ENCODE measurements around the gene SESN2.

Gene SESN2

DNA sequence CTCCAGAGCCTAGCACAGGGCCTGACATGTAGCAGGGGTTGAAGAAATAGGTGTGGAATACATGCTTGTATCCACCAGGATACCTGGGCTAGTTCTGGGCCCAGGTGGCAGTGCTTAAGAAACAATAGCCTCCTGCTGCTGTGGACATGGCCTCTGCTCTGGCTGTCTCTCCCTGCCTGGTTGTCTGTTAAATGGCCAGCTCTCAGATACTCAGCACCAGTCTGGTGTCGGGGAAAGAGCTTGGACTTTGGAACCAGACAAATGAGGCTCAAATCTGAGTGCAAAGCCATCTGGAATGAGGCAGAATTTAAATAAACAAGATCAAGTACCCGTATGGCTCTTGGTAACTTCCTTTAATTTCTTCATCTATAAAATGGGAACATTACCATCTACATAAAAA lies 31.5 kb downstream of the SESN2 start:
- DNase-seq, result no peak

DNA sequence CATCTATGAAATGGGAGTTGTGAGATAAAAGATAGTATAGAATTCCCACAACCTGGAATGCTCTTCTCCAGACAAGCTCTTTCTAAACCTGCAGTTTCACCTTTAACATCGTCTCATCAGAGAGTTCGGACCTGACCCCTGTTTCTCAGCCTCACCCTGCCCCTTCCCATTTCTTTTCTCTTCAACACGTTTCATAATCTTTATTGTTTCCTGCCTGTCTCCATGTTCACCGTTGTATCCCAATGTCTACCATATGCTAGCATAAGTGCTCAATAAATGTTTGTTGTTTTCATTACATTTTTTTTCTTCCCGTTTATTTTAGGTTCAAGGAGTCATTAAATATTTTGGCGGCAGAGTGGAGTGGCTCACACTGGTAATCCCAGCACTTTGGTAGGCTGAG lies 32.4 kb downstream of the SESN2 start:
- DNase-seq, result no peak

DNA sequence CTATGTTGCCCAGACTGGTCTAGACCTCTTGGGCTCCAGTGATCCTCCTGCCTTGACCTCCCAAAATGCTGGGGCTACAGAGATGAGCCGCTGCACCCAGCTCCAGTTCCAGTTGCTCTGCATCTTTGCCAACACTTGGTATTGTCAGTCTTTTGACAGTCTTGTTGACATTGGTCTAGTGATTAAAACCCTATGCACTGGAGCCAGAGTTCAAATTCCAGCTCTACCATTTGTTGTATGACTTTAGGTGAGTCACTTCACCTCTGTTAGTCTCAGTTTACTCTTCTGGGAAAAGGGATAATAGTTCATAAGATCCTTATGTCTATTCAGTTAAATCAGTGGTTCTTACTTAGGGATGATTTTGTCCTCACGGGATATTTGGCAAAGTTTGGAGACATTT lies 36.6 kb downstream of the SESN2 start:
- DNase-seq, result no peak

DNA sequence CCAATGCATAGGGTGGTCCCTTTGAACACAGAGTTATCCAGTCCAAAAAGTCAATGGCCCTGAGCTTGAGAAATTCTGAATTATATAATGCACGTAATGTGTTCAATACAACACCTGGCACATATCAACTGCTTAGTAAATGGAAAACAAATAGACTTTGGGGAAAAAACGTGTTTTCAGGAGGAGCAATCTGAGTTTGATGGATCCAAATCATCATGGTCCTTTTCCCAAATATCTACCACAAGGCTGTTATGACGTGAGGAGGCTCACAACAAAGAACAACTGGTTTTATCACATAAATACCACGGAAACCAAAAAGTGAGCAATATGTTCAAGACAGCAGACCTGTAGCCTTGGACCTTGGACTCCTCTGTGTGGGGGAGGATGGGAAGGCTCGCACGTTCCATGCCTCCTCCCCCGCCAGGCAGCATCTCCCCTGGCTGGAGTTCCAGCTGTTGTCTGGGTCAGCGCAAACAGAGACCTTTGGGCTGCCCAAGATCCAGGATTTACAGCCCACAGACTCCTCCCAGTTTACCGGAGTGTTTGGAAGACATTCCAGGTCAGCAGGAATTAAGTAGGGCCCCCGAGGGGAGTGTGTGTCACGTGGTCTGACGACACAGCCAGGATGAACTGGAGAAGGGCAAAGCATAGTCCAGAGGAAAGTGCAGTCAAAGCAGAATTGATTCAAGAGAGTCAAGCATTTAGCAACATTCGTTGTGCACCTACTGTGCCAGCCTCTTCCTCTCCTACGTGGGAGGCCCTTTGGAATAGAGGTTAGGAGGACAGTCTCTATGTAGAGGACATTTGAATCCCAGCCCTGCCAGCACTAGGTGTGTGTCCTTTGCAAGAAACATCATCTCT lies 37.3 kb downstream of the SESN2 start:
- no peak for DNase-seq

DNA sequence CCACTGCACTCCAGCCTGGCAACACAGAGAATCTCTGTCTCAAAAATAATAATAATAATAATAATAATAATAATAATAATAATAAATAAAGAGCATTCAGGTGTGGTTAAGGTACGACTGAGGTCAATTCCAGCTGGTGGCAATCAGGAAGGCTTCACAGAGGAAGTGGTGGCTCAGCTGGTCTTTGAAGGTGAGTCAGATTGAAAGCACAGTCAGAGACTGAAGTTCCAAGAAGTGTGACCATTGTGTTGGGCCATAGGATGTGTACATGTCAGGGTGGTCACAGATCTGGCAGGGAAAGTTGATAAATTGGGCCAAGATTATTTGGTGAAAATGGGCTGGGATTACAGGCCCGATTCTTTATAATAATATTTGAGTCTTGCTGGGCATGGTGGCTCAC lies 38.5 kb downstream of the SESN2 start:
- no peak for DNase-seq

DNA sequence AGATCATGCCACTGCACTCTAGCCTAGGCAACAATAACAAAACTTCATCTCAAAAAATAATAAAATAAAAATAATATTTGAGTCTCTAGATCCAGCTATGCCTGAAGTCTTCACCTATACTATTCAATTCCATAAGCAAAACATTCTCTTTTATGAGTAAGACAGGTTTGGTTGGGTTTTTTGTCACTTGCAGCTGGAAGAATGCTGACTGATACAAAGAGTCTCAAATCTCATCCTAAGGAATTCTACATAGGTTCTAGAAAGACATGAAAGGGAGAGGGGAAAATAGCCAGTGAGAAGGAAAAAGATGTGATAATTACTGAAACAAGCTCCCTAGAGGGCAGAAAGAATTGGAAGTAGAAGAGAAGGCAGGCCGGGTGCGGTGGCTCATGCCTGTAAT lies 39.1 kb downstream of the SESN2 start:
- DNase-seq, result no peak

DNA sequence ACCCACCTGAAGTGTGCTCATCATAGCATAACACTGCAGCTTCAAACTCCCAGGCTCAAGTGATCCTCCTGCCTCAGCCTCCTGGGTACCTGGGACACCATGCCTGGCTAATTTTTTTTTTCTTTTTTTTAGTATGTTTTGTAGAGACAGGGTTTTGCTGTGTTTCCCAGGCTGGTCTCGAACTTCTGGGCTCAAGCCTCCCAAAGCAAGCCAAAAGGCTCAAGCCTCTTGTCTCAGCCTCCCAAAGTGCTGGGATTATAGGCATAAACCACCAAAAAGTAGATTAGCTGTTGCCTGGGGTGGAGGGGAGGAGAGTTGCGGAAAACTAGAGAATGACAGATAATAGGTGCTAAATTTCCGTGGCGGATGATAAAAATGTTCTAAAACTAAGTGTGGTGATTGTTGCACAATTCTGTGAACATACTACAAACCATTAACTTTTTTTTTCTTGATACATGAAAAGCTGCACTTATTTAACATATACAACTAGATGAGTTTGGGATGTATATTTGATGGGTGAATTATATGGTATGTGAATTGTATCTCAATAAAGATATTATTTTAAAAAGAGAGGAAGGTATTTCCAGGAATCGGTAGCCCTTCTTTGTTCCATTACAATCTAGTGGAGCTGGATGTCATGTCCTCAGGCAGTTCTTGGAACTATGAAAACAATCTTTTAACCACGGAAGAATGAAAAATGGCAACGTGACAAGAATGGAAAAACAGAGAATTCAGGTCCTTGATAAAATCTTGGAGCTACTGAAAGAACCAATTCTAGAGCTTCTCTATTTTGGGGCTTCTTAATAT lies 42.3 kb downstream of the SESN2 start:
- no peak for DNase-seq

DNA sequence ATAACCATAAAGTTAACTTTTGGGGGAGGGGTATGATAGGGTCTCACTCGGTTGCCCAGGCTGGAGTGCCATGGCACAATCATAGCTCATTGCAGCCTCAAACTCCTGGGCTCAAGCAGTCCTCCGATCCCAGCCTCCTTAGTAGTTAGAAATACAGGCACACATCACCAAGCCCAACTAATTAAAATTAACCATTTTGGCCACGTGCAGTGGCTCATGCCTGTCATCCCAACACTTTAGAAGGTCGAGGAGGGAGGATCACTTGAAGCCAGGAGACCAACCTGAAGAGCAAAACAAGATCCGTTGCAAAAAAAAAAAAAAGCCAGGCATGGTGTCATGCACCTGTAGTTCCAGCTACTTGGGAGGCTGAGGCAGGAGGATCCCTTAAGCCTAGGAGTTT lies 42.9 kb downstream of the SESN2 start:
- no peak for DNase-seq

DNA sequence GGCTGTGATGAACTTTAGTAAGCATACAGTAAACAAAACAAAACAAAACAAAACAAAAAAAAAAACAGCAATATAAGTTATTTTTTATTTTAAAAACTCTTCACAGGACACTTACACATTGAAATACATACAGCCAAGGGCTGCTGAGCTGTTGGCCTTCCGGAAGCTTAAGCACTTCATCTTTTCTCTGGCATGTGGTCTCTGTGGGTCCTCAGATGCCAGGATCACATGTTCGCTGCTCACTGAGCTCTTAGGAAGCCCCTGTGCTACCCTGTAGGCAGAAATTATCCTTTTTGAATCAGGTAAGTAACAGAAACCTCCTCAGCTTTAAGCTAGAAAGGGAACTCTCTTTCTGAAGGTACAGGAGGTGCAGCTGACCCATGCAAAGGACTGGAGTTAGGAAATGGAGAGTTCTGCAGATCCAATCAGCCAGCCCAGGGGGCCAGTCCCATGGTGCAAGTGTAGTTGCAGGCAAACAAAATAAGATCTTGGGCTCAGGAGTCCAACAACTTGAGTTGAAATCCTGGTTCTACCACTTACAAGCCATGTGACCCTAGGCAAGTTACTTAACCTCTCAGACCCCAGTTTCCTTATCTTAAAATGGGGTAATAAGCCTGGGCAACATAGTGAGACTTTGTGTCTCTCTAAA lies 47.1 kb downstream of the SESN2 start:
- DNase-seq, result no peak

DNA sequence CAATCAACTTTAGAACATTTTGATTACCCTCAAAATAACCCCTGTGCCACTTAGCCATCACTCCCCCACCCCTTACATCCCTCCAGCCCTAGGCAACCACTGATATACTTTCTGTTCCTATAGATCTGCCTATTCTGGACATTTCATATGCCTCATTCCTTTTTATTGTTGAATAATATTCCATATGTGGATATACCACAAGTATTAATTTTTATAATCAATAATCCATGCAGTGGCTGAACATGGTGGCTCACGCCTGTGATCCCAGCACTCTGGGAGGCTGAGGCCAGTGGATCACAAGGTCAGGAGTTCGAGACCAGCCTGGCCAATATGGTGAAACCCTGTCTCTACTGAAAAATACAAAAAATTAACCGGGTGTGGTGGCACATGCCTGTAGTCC lies 49.4 kb downstream of the SESN2 start:
- DNase-seq, result no peak

DNA sequence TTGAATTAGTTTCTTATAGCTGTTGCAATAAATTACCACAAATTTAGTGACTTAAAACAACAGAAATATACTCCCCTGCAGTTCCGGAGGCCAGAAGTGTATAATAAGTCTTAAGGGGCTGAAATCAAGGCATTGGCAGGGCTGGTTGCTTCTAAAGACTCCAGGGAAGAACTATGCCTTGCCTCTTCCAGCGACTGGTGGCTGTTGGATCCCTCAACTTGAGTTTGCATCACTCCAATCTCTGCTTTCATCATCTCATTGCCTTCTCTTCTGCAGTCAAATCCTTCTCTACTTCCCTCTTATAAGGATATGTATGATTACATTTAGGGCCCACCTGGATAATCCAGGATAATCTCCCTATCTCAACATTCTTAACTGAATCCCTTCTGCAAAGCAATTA lies 50.4 kb downstream of the SESN2 start:
- no peak for DNase-seq

DNA sequence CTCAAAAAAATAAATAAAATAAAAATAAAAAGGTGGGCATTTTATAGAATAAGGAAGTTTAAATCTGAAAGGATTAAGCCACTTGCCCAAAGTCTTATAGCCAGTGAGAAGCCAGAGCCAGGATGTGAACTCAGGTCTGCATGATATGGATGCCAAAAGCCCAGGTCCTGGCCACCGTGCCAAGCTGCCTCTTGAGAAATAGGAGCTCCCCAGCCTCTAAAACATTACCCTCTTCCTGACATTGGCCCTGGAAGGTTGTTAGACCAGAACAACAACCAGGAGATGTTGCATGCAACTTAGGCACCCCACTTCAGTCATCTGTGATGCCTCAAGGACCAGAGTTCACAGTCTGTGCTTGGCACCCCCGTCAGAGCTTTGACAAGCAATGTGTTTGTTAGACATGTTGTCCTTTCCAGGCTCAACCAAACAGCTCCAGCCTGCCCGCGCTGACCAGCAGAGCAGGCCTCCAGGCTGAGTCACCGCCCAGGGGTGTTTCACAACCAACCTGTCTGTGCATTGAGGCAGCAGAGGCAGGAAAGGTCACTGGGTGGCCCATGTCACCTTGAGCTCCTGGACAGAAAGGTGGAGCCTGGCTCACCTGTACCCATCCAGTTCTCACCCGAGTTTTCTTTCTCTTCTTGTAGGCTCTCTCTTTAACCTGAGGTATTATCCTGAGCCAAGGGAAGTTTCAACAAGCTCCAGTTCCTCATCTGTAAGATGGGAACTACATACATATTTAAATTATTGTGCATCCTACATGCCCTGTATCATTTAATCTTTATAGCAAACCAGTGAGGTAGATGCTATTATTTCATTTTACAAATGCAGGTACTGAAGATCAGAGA lies 54.6 kb downstream of the SESN2 start:
- DNase-seq, result peak; percentile 58

DNA sequence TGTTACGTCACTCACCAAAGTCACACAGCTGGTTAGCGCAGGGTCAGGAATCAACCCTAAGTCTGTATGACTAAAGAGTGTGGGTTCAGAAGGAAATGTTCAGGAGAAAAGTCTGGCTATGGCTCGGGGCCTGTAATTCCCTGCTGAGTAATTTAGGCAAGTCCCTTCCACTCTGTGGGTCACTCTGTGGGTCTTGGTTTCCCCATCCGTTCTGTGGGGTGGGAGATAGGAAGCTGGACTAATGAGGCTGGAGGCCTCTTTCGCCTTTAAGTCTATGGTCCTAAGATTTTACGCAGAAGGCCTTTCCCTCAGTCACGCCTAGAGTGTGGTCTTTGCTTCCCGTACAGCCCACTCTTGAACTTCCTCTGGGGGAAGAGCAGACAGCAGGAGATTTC lies 55.2 kb downstream of the SESN2 start:
- no peak for DNase-seq

DNA sequence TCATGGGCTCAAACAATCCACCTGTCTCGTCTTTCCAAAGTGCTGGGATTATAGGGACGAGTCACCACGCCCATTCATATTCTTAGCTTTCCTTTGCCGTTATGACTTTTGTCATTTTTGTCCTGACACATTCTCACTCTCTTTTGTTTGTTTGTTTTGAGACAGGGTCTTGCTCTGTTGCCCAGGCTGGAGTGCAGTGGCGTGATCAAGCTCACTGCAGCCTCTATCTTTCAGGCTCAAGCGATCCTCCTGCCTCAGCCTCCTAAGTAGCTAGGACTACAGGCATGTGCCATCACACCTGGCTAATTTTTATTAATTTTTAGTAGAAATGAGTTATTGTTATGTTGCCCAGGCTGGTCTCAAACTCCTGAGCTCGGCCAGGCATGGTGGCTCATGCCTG lies 57.7 kb downstream of the SESN2 start:
- no peak for DNase-seq

DNA sequence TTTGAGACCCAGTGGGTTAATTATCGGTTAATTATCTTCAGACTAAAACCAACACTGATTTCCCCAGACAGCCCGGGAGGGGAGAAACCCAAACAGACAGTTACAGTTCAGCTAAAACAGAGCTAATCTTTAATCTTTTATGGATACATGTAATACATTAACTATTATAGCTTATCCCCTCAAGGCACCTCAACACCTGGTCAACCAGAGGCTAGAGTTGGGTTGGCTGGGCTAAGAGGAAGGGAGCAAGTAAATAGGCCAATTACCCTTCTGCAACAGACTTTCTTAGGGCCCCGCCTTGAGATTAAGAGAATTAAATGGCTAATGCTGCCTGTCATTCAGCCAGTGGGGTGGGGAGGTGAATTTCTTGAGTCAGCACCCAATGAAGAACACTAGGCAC lies 62.9 kb downstream of the SESN2 start:
- no peak for DNase-seq

DNA sequence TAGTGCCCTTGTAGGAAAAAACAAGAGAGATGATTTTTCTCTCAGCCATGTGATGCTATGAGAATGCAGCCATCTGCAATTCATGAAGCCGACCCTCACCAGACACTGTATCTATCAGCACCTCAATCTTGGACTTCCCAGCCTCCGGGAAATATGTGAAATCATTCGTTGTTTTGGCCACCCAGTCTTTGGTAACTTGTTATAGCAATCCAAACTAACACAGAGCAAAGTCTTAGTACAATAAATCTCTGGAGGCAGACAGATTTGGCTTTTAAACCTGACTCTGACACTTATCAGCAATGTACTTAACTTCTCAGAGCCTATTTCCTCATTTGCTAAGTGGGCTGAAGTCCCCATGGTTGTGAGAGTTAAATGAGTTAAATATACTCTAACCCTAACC lies 64.4 kb downstream of the SESN2 start:
- no peak for DNase-seq

DNA sequence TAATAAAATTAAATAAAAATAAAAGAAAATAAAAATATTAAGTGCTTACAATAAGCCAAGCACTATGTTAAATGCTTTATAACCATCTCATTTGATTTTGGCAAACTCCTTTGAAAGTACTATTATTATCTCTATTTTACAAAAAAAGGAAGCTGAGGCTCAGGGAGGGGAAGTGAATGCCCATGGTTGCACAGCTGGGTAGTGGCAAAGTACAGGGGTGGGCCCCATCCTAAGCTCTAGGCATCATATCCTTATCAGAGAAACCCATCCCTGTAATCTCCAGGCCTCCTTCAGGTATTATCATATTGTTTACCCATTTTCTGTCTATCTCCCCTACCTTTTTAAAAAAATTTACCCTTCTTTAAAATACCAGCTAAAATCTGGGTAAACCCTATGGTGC lies 67.2 kb downstream of the SESN2 start:
- no peak for DNase-seq

DNA sequence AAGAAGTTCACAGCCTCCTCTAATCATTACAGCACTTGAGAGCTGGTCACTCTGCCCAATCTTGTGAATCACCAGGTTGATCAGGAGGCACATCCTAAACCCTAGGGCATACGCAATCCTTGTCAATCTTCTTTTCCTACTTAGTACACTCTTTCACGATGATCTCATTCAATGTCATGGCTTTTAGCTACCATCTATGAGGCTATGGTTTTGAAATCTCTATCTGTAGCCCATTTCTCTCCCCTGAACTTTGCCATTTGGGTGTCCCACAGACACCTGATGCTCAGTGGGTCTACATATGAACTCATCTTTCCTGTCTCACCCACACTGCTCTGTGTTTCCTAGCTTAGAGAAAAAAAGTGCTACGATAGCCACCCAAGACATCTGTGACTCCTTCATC lies 67.7 kb downstream of the SESN2 start:
- DNase-seq, result no peak

DNA sequence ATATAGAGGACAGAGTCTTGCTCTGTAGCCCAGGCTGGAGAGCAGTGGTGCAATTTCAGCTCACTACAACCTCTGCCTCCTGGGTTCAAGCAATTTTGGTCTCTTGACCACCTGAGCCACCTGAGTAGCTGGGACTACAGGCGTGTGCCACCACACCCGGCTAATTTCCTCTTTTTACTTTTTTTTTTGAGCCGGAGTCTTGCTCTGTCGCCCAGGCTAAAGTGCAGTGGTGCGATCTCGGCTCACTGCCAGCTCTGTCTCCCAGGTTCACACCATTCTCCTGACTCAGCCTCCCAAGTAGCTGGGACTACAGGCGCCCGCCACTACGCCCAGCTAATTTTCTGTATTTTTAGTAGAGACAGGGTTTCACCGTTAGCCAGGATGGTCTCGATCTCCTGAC lies 68.1 kb downstream of the SESN2 start:
- peak; percentile 21 for DNase-seq

DNA sequence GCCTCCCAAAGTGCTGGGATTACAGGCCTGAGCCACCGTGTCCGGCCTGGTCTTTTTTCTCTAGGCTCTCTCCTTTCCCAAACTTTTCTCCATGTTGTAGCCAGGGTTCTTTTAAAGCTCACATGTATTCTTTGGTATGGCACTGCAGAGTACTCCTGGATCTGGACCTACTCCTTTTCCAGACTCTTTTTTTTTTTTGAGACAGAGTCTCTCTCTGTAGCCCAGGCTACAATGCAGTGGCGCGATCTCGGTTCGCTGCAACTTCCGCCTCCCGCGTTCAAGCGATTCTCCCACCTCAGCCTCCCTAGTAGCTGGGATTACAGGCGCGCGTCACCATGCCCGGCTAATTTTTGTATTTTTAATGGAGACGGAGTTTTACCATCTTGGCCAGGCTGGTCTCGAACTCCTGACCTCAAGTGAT lies 68.9 kb downstream of the SESN2 start:
- no peak for DNase-seq

DNA sequence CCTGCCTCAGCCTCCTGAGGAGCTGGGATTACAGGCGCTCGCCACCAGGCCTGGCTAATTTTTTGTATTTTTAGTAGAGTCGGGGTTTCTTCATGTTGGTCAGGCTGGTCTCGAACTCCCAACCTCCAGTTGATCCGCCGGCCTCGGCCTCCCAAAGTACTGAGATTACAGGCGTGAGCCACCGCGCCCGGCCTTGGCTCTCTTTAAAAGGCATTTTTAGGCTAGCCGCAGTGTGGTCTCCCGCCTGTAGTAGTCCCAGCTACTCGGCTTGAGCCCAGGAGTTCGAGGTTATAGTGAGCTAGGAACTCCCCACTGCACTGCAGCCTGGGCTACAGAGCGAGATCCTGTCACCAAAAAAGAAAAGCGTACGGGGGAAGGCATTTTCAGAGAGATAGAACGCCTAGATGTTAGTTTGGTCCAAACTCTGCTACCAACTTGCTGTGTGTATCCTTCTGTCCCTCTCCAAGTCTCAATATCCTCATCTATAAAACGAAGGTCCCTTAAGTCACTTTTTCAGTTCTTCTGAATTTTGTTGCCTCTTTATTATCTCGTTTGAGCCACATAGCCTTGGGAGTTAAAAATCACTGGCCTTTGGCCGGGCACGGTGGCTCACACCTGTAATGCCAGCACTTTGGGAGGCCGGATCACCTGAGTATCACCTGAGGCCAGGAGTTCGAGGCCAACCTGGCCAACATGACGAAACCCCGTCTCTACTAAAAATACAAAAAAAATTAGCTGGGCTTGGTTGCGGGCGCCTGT lies 70.3 kb downstream of the SESN2 start:
- no peak for DNase-seq
